Stimulated activated CD4-positive, alpha-beta T cell treated with anti-CD3 and anti-CD28 coated beads, Interleukin-1b, Interleukin-23, amount 100 ng/mL, for 24 hours (primary cell): ENCODE results near the gene CALHM4.
"Not testable (repeated sequence)": the region's sequence is repeated elsewhere in the genome, so short reads cannot be mapped to it uniquely, and the experiment has no call there.

Experiments
- DNase-seq, 4 experiments: peaks; one replicate each; pipeline ENCODE4 v3.0.0-alpha.2; 2020; ENCODE audit warnings: low read depth in 4 of 4, low spot score in 1 of 4

Gene CALHM4

GRCh38 chr6:116572162-116572561 is 18.6 kb downstream of the CALHM4 start:
- no peak for DNase-seq

GRCh38 chr6:116575227-116575626 is 21.7 kb downstream of the CALHM4 start:
- no peak for DNase-seq

- no peak for DNase-seq
These were observed 23.9 kb downstream of the CALHM4 start for GRCh38 chr6:116577486-116577885.

- no peak for DNase-seq
These were observed 24.8 kb downstream of the CALHM4 start for GRCh38 chr6:116578335-116578734.

DNA sequence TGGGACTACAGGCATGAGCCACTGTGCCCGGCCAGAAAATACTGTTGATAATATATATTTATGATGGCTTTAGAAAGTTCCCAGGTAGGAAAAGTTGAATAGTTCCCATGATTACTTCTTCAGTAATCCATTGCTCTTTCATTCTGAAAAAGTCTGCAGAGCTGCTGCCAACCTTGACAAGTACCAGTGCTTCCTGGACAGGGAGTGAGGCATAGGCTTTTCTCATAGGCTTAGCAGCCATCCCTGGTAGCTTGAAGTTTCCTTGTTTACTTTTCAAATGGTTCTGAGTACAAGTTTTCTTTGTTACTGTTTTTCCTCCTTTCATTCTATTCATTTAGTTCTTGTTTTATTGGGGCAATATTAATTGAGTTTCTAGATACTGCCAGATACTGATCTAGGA is 25.6 kb downstream of the CALHM4 start:
- DNase-seq = no peak

GRCh38 chr6:116580198-116580597 is 26.6 kb downstream of the CALHM4 start:
- no peak for DNase-seq

- no peak for DNase-seq
These were observed 32.7 kb downstream of the CALHM4 start for GRCh38 chr6:116586276-116586675.

GRCh38 chr6:116586738-116587137 is 33.2 kb downstream of the CALHM4 start:
- no peak for DNase-seq

DNA sequence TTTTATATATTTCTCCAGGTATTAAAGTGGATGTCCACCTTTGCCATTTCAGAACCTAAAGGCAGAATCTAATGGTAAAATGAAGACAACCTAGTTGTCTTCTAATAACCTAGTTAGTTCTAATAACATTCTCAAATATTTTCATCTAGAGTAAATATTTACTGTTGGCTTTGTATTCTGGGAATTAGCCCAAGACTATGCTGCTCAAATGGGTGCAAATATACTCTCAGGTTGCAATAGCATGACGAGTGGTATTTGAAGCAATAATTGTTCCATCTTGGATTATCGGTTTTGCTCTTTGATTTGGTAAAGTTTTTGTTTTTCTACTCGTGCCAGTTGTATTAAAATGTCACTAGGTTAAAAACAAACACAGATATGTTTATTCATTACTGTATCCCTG is 41.7 kb downstream of the CALHM4 start:
- DNase-seq = no peak

DNA sequence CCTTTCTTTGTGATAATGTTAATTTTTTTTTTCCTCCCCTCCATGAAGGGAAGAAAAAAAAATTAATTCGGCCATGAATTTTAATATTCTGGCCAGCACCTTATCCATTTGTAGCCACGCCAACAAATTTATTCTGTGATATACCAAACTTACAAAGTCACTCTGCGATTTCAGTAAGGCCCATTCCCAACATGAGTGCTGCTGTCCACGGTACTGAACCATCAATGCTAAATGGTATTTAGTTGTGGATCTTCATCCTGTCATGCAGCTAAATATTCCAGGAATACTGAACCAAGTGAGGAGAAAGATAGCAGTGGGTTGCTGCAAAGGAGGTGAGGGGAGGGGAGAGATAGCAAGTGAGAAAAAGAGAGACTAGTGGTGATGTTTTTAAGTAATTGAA is 43.3 kb downstream of the CALHM4 start:
- DNase-seq = no peak

DNA sequence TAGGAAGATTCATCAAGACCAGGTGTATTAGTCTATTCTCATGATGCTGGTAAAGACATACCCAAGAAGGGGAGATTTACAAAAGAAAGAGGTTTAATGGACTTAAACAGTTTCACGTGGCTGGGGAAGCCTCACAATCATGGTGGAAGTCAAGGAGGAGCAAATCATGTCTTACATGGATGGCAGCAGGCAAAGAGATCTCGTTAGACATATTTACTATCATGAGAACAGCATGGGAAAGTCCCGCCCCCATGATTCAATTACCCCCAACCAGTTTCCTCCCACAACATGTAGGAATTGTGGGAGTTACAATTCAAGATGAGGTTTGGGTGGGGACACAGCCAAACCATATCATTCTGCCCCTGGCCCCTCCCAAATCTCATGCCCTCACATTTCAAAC is 50.4 kb downstream of the CALHM4 start:
- DNase-seq = not testable (repeated sequence)

GRCh38 chr6:116604868-116605267 is 51.3 kb downstream of the CALHM4 start:
- not testable (repeated sequence) for DNase-seq

DNA sequence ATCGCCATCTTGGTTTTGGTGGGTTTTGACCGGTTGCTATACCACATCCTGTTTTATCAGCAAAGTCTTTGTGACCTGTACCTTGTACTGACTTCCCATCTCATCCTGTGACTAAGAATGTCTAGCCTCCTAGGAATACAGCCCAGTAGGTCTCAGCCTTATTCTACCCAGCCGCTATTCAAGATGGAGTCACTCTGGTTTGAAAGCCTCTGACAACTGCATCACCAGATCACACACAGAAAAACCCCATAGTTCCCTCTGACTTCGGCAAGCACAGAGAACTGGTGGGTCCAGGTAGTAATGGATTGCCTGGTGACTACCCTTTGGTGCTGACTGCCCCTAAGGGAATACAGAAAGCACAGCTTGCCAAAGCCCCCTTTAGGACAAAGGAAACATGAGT is 52.4 kb downstream of the CALHM4 start:
- no peak for DNase-seq
